NCI-H2227 (cell line): ENCODE measurements around the gene KRTAP13-3.

Experiments used
- DNase-seq: peaks from one replicate; lab custom pipeline; 2025; ENCODE audit not compliant: unreplicated experiment; lab: John Stamatoyannopoulos, UW

The KRTAP13-3 gene, protein sequence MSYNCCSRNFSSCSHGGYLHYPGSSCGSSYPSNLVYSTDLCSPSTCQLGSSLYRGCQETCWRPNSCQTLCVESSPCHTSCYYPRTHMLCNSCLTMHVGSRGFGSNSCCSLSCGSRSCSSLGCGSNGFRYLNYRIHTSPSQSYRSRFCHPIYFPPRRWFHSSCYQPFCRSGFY

DNA sequence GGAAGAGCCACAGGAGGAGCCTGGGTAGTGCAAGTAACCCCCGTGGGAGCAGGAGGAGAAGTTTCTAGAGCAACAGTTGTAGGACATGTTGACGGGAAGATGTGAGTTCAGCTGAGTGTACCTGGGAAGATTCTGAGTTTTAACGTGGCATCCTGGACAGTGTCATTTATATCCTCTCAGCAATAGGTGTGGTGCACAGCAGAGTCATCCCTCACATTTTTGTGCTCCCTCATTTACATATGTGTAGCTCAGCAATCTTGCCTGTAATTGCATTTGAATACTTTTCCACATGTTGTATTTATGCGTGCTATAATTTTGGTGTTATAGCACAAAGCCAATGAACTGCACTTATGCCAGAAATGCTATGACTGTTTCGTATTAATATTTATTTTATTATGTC is at the start of gene KRTAP13-3:
Gene KRTAP13-3, minus strand, starts transcription at position 101 of the 400 bp plus-strand sequence. Its CDS starts 14 bp downstream, at position 87.
- DNase-seq = no peak

DNA sequence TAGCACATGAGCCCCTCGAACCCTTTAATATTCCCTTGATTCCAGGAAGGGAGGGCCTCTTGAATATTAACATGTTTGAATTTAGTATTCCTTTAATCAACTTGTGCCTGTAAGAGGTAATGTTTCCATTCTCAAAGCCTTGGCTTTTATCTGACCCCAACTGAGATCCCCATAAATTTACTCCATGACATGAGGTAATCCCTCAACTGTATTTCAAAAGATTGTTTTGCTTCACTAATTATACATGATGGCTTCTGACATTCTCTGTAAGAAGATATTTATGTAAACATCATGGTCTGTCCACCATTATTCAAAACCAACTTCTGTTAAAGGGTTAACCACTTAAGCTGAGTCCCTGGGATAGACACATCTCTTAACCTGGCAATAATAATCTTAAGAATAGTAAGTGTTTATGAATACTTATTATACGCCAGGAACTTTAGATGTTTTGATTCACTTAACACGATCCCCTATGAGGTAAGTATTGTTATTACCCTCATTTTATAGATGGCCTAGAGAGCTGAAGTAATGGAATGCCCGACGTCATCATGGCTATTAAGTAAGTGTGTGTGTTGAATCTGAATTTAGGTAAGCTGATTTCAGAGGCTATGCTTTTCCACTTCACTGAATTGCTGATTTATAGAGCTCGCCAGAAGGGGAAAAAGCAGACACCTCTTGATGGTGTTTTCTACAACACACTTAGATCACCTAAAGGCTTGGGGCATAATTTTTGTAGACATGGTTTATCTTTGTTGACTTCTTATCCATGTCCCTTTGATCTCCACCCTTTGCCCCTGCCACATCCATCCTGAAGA is 43.4 kb upstream of the KRTAP13-3 start:
- DNase-seq = no peak

DNA sequence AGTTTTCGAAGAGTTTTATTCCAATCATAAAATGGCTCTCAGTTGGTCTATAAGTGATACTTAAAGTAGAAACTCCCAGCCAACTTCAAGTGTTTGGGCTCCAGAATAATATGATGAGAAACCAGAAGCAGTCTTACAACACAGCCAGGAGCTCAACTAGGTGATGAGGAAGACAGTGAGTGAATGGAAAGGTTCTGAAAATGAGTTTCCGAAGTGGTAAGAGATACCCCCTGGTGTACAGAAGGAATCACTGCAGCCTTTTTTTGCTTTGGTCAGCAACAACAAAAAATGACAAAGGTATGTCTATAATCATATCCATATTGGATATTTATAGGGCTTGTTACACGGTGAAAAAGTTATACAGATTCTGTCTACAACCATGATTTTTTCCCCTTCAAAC is 38.0 kb upstream of the KRTAP13-3 start:
- DNase-seq = no peak

DNA sequence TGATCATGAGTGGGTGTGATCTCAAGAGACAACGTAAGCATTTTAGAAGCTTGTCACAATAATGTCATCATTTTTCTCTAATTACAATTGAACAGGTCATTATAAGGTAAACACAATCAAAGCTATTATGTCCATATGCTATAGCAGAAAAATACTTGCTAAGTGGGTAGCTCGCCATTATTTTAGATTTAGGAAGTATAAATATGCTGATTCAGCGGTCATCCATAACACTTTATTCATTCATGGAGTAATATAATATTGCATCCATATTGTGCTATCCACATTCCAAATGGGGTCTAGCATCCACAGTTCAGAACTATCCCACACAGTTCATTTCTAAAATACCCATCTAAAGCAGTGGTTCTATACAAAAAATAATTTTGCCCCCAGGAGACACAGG is 22.8 kb upstream of the KRTAP13-3 start:
- no peak for DNase-seq

DNA sequence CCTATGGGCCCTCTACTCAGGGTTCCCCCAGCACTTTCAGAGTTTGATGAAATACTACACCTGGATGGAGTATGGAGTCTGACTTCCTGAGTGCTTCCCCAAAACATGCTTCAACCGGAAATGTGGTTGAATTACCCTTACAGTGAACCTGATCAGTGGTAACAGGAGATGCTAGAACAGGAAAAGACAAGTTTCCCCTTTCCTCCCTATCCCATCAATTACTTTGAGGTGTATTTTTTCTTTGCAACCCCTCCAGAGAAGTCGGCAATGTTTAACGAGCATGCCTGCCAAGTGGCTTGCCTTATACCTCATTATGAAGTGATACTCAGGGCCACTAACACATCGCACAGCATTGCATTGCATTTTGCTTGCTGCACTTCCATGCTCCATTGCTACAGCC is 21.3 kb upstream of the KRTAP13-3 start:
- no peak for DNase-seq

DNA sequence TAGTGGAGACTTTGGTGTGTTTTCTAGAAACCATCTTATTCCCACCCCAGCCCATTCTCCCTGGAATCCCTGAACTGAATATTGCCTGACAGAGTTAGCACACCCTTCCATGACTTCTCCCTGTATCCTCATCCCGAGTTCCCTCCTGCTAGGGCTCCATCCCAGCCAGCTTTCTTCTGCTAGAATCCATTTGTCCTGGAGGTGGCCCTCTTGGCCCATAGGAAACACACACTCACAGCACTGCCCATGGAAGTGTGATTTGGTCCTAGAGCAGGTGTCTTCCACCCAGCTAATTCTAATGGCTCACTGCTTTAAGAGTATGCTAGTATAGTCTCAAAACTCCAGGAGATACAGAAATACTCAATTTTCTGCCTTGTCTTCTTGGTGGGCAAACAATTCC is 18.5 kb upstream of the KRTAP13-3 start:
- DNase-seq = no peak

DNA sequence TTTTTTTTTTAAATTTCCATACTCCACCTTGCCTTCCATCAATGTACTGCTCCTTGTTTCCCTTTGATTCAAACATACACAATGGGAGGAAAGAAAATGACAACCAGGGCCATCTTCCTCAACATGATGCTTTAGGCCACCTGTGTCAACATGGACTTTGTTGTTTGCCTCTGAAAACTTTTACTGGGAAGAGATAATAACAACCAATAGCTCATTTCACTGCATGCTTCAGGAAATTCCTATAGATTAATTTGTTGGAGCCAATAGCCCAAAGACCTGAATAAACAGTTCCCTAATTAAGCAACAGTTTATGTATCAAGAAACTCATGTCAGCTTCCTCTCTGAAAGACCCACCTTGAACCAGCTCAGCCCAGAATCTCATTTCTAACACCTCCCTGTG is 17.5 kb upstream of the KRTAP13-3 start:
- no peak for DNase-seq

DNA sequence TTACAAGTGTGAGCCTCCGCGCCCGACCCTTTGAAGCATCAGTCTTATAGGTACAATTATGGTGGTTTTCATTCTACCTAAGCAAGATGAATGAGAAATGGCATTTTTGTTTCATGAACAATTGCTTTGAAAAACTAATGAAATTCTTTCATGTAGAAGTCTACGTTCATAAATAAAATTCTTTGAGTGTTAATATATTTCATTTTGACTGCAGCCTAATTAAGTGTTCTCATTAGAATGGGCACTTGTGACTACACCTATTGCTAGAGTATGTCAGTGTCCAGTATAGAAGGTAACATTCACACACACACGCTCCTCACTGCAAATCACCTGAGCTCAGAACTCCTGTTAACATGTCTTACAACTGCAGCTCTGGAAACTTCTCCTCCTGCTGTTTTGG is 14.2 kb upstream of the KRTAP13-3 start, which contains the start of gene KRTAP15-1:
Gene KRTAP15-1, plus strand, starts transcription at position 301 of the 400 bp plus-strand sequence. Its CDS starts 53 bp downstream, at position 354.
- DNase-seq = no peak

DNA sequence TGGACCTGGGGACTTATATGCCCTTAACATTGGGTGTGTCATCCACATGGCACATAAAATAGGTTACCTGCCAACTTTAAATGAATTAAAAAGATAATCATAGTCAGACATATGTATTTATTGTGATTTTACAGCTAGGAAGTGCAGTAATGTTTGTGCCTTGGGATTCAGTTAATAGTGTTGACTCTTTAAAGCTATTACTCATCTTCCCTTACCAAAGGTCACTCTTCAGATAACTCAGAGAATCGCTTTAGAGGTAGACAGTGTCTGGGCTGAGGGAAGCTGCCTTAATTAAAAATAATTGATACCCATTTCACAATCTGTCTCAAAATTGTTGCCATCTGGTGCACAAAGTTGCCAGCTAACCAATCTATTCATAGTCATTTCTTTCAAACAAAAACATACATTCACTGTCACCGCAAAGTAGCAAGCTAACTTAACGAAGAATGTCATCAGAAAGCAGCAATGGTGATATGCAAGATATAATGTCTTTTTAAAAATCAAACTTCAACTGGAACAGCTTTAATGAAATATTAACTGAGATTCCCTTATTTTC is 11.4 kb upstream of the KRTAP13-3 start:
- no peak for DNase-seq

DNA sequence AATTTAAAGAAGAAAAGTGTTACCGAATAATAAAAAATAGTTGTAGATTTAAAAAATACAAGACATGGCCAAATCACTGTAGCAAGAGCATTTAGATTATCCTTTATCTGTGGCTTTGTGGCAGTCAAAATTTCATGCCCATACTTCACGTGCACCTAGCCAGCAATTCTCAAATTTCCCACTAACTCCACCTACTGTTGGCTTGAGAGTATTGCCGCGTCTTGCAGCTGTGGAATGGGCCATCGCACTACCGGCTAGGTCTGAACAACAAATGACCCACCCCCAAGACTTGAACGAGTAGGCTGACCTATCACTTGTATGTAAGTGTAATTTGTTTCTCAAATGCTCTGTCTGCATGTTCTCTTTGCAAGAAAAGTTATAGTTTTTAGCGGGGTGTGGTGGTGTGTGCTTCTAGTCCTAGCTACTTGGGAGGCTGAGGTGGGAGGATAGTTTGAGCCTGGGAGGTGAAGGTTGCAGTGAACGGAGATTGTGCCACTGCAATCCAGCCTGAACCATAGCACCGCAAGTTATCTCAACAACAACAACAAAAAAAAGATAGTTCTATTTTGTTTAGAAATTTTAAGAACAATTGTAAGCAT is 8.4 kb upstream of the KRTAP13-3 start:
- DNase-seq = no peak

DNA sequence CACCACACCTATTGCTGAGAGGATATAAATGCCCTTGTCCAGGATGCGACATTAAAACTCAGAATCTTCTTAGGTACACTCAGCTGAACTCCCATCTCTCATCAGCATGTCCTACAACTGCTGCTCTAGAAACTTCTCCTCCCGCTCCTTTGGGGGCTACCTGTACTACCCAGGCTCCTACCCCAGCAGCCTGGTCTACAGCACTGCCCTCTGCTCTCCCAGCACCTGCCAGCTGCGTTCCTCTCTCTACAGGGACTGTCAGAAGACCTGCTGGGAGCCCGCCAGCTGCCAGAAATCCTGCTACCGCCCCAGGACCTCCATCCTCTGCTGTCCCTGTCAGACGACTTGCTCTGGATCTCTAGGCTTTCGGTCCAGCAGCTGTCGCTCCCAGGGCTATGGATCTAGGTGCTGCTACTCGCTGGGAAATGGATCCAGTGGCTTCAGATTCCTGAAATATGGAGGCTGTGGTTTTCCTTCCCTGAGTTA is 4.5 kb upstream of the KRTAP13-3 start, which contains the start of gene KRTAP13-4:
Gene KRTAP13-4, plus strand, starts transcription at position 51 of the 486 bp plus-strand sequence. Its CDS starts 56 bp downstream, at position 107.
- DNase-seq = no peak

DNA sequence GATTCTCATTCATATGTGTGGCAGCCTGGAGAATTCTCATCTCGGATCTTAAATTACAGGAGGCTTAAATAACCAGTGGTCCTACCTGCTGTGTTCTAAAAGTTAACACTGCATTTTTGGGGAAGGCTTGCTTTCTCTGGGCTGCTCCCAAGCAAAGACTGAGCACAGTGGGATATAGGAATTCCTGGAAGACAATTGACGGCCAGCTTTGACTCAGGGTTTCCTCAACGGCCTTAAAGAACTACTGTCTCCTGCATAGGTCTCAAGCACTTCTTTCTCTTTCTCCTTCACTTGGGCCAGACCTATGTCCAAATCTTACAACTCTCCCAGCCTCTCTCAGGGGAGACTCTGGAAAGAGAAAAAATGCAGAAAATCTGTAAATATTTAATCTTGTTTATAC is 1.0 kb upstream of the KRTAP13-3 start:
- DNase-seq = no peak

DNA sequence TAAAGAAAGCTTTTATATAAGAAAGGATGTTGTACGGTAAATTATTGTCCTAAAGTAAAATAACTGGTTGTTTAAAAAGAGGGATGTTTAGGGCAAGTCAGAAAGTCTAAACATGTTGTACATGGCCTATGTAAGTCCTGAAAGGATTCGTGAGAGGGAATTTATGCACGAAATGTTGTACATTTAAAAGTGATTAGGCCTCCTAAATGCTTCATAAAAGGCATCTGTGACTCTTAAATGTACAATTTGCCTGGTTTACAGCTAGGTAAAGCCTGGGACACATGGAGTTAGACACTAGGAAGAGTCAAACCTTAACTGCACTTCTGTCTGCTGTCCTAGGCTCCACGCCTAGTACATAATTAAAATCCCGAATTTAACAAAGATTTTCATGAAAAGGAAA is 9.7 kb downstream of the KRTAP13-3 start:
- no peak for DNase-seq

DNA sequence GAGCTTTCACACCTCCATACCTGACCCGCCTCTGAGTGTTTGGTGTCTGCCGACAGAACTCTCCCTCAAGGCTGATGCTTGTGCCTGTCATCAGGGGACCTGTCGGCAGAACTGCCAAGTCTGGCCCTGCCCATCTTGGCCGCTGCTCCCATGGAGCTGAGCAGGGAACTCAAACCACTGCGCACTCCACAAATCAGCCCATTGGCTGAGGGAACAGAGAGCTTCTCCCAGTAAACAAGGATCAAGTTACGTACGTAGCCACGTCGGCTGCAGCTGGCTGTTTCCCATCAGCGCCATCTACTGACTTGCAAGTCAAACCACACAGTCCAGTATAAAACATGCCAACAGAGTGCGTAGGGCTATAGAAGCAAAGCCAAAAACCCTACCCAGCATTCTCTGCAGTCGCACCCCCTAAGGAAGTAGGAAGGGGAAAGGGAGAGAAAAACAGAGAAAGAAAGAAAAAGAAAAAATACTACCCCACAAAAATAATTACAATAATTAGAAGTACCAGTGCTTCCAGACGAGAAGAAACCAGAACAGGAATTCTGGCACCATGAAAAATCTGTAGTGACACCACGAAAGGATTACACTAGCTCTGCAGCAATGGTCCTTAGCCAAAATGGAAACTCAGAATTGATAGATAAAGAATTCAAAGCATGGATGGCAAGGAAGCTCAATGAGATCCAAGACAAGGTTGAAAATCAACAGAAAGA is 16.8 kb downstream of the KRTAP13-3 start:
- DNase-seq = no peak

DNA sequence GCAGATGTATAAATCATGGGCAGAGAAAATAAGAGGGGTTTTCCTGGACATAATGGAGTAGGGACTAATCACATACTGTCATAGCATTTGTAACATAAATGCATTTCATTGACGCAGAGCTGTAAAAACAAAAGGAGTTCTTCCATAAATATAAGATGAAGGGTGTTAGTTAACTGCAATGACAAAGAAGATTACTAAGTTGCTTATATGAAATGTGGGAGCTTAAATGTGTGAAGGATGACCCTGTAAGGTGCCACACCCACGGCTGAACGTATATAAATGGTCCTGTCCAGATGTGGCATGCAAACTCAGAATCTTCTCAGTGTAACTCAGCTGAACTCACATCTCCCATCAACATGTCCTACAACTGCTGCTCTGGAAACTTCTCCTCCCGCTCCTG is 30.0 kb downstream of the KRTAP13-3 start, which contains the start of gene KRTAP13-1:
Gene KRTAP13-1, plus strand, starts transcription at position 301 of the 400 bp plus-strand sequence. Its CDS starts 56 bp downstream, at position 357.
- DNase-seq = no peak

DNA sequence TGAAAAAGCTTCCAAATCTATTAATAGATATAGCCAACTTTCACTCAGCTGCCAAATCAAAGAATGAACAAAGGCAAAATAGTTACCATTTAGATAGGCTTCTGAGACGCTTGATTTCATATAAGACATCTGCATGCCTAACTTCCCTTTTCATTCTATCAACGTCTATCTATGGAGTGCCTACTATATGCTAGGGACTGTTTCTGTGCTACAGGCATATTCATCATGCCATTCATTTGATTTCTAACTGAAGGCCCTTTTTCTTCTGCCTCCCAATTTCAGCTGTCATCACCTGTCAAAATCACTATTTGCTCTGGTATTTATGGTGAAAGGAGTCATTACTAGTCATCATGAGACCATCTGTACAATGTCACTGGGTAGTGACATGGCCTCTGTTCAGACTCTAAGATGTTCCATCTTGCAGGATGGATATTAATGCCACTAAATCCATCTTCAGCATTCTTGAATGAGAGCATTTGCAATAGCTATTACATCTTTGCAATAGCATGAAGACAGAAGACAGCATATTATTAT is 34.2 kb downstream of the KRTAP13-3 start:
- DNase-seq = no peak

DNA sequence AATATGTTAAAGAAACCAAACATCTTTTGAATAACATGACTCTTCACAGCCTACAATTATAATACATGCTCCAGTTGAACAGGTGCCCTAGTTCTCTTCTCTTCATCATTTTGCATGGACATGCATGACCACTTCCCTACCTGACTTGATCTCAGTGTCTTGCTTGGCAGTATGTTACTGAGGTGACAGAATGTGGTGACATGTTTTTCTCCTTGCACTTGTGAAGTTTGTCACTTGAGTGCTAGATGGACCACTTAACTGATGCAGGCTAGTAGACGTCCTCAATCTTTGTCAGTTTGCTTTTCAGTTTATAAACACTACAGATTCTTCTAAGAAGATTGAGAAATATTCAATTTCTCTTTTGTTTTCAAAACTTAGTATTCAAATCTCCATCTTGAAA is 43.5 kb downstream of the KRTAP13-3 start:
- DNase-seq = no peak
